PC-9 (cell line): ENCODE data around the gene BNIPL.

Experiments
- EZH2 ChIP-seq: fragments of 200-600 bp; sonication (generic); IDR thresholded peaks from 2 replicates; pipeline ENCODE4 v1.8.0; 2017; ENCODE audit warnings: antibody characterized with exemption, low read depth
- TF ChIP-seq, protein P1 (sequence below): fragments of 200-600 bp; sonication (generic); conservative IDR thresholded peaks from 2 replicates; pipeline ENCODE4 v1.6.1; 2017; ENCODE audit warnings: mixed run types, antibody characterized with exemption, mild to moderate bottlenecking, moderate library complexity

DNA sequence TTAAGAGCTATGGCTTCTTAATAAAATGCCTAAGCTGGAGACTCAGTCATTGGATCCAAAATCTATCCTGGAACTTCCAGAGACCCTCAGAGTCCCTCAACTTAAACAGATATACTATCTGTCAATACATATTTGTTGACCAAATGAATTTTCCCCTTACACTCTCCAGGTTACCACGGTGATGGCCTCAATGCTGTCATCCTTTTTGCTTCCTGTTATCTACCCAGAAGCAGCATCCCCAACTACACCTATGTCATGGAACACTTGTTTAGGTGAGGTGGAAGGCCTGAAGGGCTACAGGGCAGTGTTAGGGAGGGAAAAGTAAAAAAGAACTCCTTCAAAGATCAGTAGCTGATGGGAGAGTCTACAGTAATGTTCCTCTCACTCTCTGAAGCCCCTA lies 6.8 kb downstream of the BNIPL start:
- TF ChIP-seq, protein P1, sequence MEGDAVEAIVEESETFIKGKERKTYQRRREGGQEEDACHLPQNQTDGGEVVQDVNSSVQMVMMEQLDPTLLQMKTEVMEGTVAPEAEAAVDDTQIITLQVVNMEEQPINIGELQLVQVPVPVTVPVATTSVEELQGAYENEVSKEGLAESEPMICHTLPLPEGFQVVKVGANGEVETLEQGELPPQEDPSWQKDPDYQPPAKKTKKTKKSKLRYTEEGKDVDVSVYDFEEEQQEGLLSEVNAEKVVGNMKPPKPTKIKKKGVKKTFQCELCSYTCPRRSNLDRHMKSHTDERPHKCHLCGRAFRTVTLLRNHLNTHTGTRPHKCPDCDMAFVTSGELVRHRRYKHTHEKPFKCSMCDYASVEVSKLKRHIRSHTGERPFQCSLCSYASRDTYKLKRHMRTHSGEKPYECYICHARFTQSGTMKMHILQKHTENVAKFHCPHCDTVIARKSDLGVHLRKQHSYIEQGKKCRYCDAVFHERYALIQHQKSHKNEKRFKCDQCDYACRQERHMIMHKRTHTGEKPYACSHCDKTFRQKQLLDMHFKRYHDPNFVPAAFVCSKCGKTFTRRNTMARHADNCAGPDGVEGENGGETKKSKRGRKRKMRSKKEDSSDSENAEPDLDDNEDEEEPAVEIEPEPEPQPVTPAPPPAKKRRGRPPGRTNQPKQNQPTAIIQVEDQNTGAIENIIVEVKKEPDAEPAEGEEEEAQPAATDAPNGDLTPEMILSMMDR = no peak
- TF ChIP-seq EZH2 = no peak
